OCI-LY7 (cell line): ENCODE results near the gene DUSP28. TPM values are rescaled to one million over a fixed set of nuclear protein-coding genes. Genes with fewer than 3 reads are reported as not detected.

ENCODE experiments used
- BruUV-seq: library from RNA; stranded (reverse); fragments of 400-500 nt; replicated peaks from 2 replicates; lab custom pipeline; 2021; lab: Mats Ljungman, UMichigan
- CTCF ChIA-PET: fragments of 300-600 bp; sonication (Branson Sonifier 250); formaldehyde crosslinking; loops from one replicate; lab custom pipeline; 2022; ENCODE audit warnings: antibody characterized with exemption; ENCODE audit not compliant: unreplicated experiment; lab: Charles Lee
- POLR2A ChIA-PET: fragments of 300-600 bp; sonication (Branson Sonifier 250); formaldehyde crosslinking; loops from one replicate; lab custom pipeline; 2022; ENCODE audit warnings: antibody characterized with exemption; lab: Charles Lee
- DNase-seq: peaks from one replicate; pipeline ENCODE4 v3.0.0-alpha.2; 2015; ENCODE audit warnings: low spot score
- H2AFZ ChIP-seq: fragments of 200-600 bp; sonication (generic), shearing (Covaris generic); 2 replicates; pipeline ENCODE4 v1.6.1; 2014; ENCODE audit warnings: mild to moderate bottlenecking, antibody characterized with exemption, low read length, moderate library complexity
- H3K27ac ChIP-seq: fragments of 200-600 bp; sonication (generic); 2 replicates; pipeline ENCODE4 v1.5.1; 2014; ENCODE audit warnings: mixed run types, low read depth, mild to moderate bottlenecking, moderate library complexity, low read length, inconsistent platforms; ENCODE audit not compliant: poor library complexity, severe bottlenecking
- H3K36me3 ChIP-seq: fragments of 200-600 bp; sonication (generic); 2 replicates; pipeline ENCODE4 v1.6.1; 2014; ENCODE audit warnings: mild to moderate bottlenecking, antibody characterized with exemption, low read length, moderate library complexity, mixed read lengths; ENCODE audit not compliant: insufficient read depth
- H3K4me1 ChIP-seq: fragments of 200-600 bp; sonication (generic); 2 replicates; pipeline ENCODE4 v1.5.1; 2014; ENCODE audit warnings: mild to moderate bottlenecking, low read length; ENCODE audit not compliant: insufficient read depth, poor library complexity, severe bottlenecking
- H3K4me2 ChIP-seq: fragments of 200-600 bp; sonication (generic); 2 replicates; pipeline ENCODE4 v1.6.1; 2014; ENCODE audit warnings: mild to moderate bottlenecking, low read length
- H3K4me3 ChIP-seq: fragments of 200-600 bp; sonication (generic); 2 replicates; pipeline ENCODE4 v1.5.1; 2014; ENCODE audit warnings: mild to moderate bottlenecking, low read depth, low read length; ENCODE audit not compliant: poor library complexity, severe bottlenecking
- H3K79me2 ChIP-seq: fragments of 200-600 bp; sonication (generic); 2 replicates; pipeline ENCODE4 v1.6.1; 2016; ENCODE audit warnings: low read depth, mild to moderate bottlenecking, low read length, moderate library complexity, mixed read lengths; ENCODE audit not compliant: insufficient read depth
- H3K9me2 ChIP-seq: fragments of 200-600 bp; sonication (generic); 2 replicates; pipeline ENCODE4 v1.6.1; 2016; ENCODE audit warnings: mild to moderate bottlenecking, low read length, mixed read lengths; ENCODE audit not compliant: insufficient read depth
- H3K9me3 ChIP-seq: fragments of 200-600 bp; sonication (generic); 2 replicates; pipeline ENCODE4 v1.6.1; 2014; ENCODE audit warnings: mild to moderate bottlenecking, mixed run types, low read length, mixed read lengths
- H4K20me1 ChIP-seq: fragments of 200-600 bp; sonication (generic); 2 replicates; pipeline ENCODE4 v1.6.1; 2014; ENCODE audit warnings: mild to moderate bottlenecking, antibody characterized with exemption, low read length, moderate library complexity, mixed read lengths; ENCODE audit not compliant: insufficient read depth
- CTCF ChIP-seq: fragments of 200-600 bp; sonication (generic); conservative IDR thresholded peaks from 2 replicates; pipeline ENCODE4 v1.5.1; 2014; ENCODE audit warnings: mild to moderate bottlenecking, antibody characterized with exemption, low read length, moderate library complexity, mixed read lengths
- EZH2phosphoT487 ChIP-seq: fragments of 200-600 bp; sonication (generic); IDR thresholded peaks from 2 replicates; pipeline ENCODE4 v1.6.1; 2018; ENCODE audit warnings: low read depth, borderline replicate concordance, mild to moderate bottlenecking, mixed run types, antibody characterized with exemption, low read length, moderate library complexity, mixed read lengths
- intact Hi-C: fragments of 100-400 bp; cut with micrococcal nuclease; formaldehyde crosslinking; loops from one replicate; pipeline ENCODE4 v1.10.0; 2022; ENCODE audit not compliant: unreplicated experiment
- total RNA-seq, 2 experiments: library from RNA; depleted of rRNA in 1 of 2; stranded (reverse); fragments of >200 nt in 1 of 2; shearing (Covaris generic) in 1 of 2; gene quantifications; 2 replicates each; pipeline ENCODE4 v1.2.3, GENCODE V29; 2014 to 2022

Gene DUSP28
- total RNA-seq, 2 experiments from 2014 or later: 15.8 to 17.6 TPM

DNA sequence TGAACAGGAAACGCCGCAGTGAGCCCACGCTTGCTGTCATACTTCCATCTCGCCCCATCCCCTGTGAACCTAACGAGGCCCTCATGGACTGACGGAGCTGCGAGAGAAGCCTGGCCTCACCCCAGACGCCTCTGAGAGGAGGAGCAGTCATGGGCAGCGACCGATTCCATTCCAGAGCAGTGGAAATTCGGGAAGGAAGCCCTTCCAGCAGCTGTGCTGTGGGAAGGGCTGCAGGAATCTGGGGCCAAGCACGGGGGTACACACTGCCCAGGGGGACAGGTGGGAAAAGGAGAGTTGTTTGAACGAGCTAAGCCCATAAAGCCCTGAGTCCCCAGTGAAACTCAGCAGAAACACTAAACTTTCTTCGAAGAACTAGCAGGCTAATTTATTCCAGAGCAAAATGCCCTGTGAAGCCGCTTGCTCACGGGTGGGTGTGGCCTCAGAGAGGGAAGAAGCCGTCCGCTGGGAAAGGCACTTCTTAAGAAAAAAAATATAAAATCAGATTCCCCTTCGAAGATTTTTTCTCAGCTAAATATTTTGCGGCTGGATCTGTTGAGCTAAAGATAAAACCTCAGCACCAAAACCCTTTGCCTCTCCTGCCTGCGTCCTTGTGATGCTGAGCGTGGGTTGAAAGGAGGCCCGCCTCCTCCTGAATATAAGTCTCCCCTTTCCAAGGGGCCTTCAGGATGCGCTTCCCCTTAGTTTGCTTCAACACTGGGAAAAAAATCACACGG lies 40.6 kb upstream of the DUSP28 start:
- CTCF ChIA-PET: interaction anchor here (0.6 kb wide), 1 partner anchor 132 kb away, joined by 3 read pairs; no protein-coding TSS in a partner anchor
- DNase-seq: no peak
- peaks cover 44% of the 10 kb centered on the region for H3K36me3 ChIP-seq
- H3K9me2 ChIP-seq: no peaks in the 10 kb centered on the region
- POLR2A ChIA-PET: no interaction called here
- peaks cover 18% of the 10 kb centered on the region for H3K9me3 ChIP-seq
- no peaks in the 10 kb centered on the region for H4K20me1 ChIP-seq
- BruUV-seq: no TSS peak
- no peaks in the 10 kb centered on the region for H3K79me2 ChIP-seq
- intact Hi-C loops: no loop called here
- no peak overlapping the region for H3K4me3 ChIP-seq
- H2AFZ ChIP-seq: no peak overlapping the region
- H3K4me1 ChIP-seq: no peaks in the 10 kb centered on the region
- TF ChIP-seq EZH2phosphoT487: no peak
- no peak for TF ChIP-seq CTCF
- H3K4me2 ChIP-seq: no peak overlapping the region
- H3K27ac ChIP-seq: no peak overlapping the region

DNA sequence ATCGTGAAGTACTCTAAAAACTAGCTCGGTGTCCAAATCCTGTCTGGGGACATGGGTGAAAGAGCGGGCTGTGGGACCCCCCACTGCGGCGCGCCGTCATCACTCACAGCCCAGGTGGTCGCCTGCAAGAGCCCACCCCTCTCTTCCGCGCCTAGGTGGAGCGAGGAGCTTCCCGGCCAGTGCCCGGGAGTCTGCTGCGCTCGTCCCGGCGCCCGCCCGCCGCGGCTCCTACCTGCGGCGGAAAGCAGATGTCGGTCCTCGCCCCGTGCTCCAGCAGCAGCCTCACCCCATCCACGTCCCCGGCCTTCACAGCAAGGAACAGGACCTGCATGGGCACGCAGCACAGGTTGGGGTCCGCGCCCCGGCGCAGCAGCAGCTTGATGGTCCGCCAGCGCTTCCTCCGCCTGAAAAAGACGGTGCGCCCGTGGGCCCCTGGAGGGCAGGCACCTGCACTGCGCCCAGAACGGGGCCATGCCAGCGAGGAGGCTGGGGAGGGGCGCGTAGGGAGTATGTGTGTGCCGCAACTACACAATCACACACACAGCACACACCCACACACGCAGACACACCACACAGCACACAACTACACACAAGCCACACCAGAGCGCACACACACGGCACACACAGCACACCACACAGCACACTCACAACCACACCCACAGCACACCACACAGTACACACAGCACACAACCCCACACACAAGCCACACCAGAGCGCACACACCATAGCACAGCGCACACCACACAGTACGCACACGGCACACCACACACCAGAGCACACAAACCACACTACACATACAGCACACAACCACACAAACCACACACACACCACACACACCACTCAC lies 39.8 kb upstream of the DUSP28 start:
- no TSS peak for BruUV-seq
- POLR2A ChIA-PET: no interaction called here
- H3K4me1 ChIP-seq: no peaks in the 10 kb centered on the region

More for the DNA sequence above, 39.8 kb upstream of the DUSP28 start:
- Histone ChIP-seq H4K20me1 (no peaks in the 10 kb centered on the region), H3K9me2 (no peaks in the 10 kb centered on the region), H3K4me2 (no peak overlapping the region), H3K27ac (no peak overlapping the region), H3K36me3 (peaks cover 52% of the 10 kb centered on the region), H3K9me3 (peaks cover 25% of the 10 kb centered on the region), H2AFZ (no peak overlapping the region), H3K79me2 (no peaks in the 10 kb centered on the region), H3K4me3 (no peak overlapping the region)
- CTCF ChIA-PET: interaction anchor here (0.6 kb wide), 1 partner anchor 131 kb away, joined by 3 read pairs; no protein-coding TSS in a partner anchor
- no peak for DNase-seq
- TF ChIP-seq EZH2phosphoT487 (no peak), CTCF (no peak)
- intact Hi-C loops: no loop called here
